ENCODE measurements around the gene CEP112. TPM values are rescaled to one million over a fixed set of nuclear protein-coding genes. Genes with fewer than 3 reads are reported as not detected.

The CEP112 gene
- total RNA-seq, 1 donor from 2014 or later: 20.1 TPM

DNA sequence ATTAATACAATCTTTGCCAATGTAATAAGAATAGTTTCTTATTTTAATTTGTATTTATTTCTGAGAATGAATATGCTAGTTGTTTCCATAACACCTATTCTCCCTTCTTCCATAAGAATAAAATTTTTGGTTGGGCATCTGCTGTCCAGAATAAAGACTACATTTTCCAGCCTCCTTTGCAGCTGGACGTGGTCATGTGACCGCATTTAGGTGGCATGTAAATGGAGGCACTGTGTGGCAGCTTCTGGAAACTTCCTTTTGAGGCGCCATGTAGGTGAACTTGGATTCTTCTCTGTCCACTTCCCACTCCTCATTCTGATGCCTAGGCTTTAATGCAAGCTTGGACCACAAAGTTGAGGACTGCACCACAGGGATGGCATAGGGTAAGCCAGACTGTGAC, 415.0 kb downstream of the CEP112 start:
- no peak overlapping the region for H3K27ac ChIP-seq
- no peaks in the 10 kb centered on the region for H3K9me3 ChIP-seq
- DNase-seq (ENCODE audit: extremely low spot score in 2 of 2): no peak
- intact Hi-C loops (cut with DNase I): no loop called here
- H3K27me3 ChIP-seq: no peaks in the 10 kb centered on the region
- TF ChIP-seq, protein P1, sequence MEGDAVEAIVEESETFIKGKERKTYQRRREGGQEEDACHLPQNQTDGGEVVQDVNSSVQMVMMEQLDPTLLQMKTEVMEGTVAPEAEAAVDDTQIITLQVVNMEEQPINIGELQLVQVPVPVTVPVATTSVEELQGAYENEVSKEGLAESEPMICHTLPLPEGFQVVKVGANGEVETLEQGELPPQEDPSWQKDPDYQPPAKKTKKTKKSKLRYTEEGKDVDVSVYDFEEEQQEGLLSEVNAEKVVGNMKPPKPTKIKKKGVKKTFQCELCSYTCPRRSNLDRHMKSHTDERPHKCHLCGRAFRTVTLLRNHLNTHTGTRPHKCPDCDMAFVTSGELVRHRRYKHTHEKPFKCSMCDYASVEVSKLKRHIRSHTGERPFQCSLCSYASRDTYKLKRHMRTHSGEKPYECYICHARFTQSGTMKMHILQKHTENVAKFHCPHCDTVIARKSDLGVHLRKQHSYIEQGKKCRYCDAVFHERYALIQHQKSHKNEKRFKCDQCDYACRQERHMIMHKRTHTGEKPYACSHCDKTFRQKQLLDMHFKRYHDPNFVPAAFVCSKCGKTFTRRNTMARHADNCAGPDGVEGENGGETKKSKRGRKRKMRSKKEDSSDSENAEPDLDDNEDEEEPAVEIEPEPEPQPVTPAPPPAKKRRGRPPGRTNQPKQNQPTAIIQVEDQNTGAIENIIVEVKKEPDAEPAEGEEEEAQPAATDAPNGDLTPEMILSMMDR (IDR thresholded peaks at IDR 0.05): no peak
- TF ChIP-seq POLR2AphosphoS5 (IDR thresholded peaks at IDR 0.05; ENCODE audit: insufficient read depth in 1 of 2, low read depth in 1 of 2) (no peak), POLR2A (IDR thresholded peaks at IDR 0.05) (no peak)
- H3K36me3 ChIP-seq: no peaks in the 10 kb centered on the region
- H3K4me3 ChIP-seq: no peak overlapping the region
- no peaks in the 10 kb centered on the region for H3K4me1 ChIP-seq

DNA sequence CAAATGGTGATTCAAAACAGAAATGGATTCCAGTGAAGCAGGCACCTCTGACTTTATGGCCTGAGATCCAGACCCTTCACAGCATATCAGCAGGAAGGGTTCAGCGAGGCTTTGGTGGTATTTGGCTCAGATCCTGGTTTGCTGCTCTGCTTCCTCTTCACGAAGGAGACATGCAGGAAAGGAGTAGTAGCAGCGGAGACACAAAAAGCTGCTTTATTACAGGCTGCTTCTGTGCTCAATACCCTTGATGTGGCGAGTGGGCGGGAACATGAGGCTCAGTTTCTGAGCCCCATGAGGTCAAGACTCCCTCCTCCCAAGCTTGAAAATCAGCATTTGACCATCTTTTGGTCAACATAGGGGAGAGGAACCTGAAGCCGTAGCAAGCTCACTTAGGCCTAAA, 417.1 kb downstream of the CEP112 start:
- Histone ChIP-seq H3K27ac (no peak overlapping the region), H3K27me3 (no peaks in the 10 kb centered on the region), H3K4me1 (no peaks in the 10 kb centered on the region), H3K4me3 (no peak overlapping the region), H3K9me3 (no peaks in the 10 kb centered on the region), H3K36me3 (no peaks in the 10 kb centered on the region)
- no peak for DNase-seq (ENCODE audit: extremely low spot score in 2 of 2)
- TF ChIP-seq POLR2AphosphoS5 (IDR thresholded peaks at IDR 0.05; ENCODE audit: insufficient read depth in 1 of 2, low read depth in 1 of 2): no peak
- intact Hi-C loops (cut with DNase I): no loop called here

DNA sequence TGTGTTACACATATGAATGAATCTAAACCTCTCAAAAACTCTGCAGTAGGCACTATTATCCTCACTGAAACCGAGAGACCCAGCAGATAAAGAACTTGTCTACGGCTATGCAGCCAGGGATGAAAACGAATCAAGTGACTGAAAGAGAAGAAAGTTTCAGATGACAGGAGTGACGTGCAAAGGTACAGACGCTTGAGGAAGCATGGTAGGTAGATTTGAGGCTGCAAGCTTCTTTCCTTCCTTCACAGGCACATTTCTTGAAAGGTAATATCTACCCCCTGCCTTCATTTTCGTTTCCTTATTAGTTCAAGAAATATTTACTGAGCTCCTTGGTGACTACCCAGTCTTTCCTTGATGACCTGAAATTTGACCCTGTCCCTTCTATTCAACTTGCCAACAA, 418.9 kb downstream of the CEP112 start:
- no peaks in the 10 kb centered on the region for H3K4me1 ChIP-seq
- no peak overlapping the region for H3K4me3 ChIP-seq
- intact Hi-C loops (cut with DNase I): no loop called here
- H3K36me3 ChIP-seq: no peaks in the 10 kb centered on the region
- no peak for TF ChIP-seq POLR2AphosphoS5 (IDR thresholded peaks at IDR 0.05; ENCODE audit: insufficient read depth in 1 of 2, low read depth in 1 of 2)
- H3K27me3 ChIP-seq: no peaks in the 10 kb centered on the region
- no peak for DNase-seq (ENCODE audit: extremely low spot score in 2 of 2)
- H3K9me3 ChIP-seq: no peaks in the 10 kb centered on the region
- H3K27ac ChIP-seq: no peak overlapping the region

DNA sequence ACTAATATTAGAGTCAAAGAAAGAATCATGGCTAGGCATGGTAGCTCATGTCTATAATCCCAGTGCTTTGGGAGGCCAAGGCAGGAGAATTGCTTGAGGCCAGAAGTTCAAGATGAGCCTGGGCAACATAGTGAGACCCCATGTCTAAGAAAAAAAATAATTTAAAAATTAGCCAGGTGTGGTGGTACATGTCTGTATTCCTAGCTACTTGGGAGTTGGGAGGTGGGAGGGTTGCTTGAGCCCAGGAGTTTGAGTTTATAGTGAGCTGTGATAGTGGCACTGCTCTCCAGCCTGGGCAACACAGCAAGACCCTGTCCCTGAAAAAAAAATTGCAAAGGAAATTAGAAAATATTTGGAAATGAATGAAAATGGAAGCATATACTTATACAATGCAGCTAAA, 420.2 kb downstream of the CEP112 start:
- no peaks in the 10 kb centered on the region for H3K4me1 ChIP-seq
- intact Hi-C loops (cut with DNase I): no loop called here
- no peaks in the 10 kb centered on the region for H3K9me3 ChIP-seq
- TF ChIP-seq POLR2AphosphoS5 (IDR thresholded peaks at IDR 0.05; ENCODE audit: insufficient read depth in 1 of 2, low read depth in 1 of 2): no peak
- H3K27ac ChIP-seq: no peak overlapping the region
- no peak overlapping the region for H3K4me3 ChIP-seq
- H3K27me3 ChIP-seq: no peaks in the 10 kb centered on the region
- no peaks in the 10 kb centered on the region for H3K36me3 ChIP-seq
- no peak for DNase-seq (ENCODE audit: extremely low spot score in 2 of 2)

DNA sequence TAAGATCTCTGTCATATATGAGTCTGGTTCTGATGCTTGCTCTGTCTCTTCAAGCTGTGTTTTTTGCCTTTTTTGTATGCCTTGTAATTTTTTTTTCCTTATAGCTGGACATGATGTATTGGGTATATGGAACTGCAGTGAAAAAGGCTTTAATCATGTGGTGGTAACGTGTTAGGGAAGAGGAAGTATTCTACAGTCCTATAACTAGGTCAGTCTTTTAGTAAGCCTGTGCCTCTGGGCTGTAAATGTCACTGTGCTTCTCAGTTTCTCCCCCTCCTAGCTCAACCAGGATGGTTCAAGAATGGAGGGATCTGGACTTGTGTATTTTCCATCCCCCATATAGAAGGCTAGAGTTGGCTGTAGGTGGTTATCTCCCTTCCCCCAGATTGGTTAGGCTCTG, 428.1 kb downstream of the CEP112 start:
- Histone ChIP-seq H3K9me3 (no peaks in the 10 kb centered on the region), H3K27ac (no peak overlapping the region), H3K36me3 (no peaks in the 10 kb centered on the region), H3K4me1 (no peaks in the 10 kb centered on the region), H3K4me3 (no peak overlapping the region), H3K27me3 (no peaks in the 10 kb centered on the region)
- TF ChIP-seq POLR2AphosphoS5 (IDR thresholded peaks at IDR 0.05; ENCODE audit: insufficient read depth in 1 of 2, low read depth in 1 of 2) (no peak), POLR2A (IDR thresholded peaks at IDR 0.05) (no peak)
- TF ChIP-seq, protein P1 (IDR thresholded peaks at IDR 0.05): no peak
- intact Hi-C loops (cut with DNase I): no loop called here
- no peak for DNase-seq (ENCODE audit: extremely low spot score in 2 of 2)

DNA sequence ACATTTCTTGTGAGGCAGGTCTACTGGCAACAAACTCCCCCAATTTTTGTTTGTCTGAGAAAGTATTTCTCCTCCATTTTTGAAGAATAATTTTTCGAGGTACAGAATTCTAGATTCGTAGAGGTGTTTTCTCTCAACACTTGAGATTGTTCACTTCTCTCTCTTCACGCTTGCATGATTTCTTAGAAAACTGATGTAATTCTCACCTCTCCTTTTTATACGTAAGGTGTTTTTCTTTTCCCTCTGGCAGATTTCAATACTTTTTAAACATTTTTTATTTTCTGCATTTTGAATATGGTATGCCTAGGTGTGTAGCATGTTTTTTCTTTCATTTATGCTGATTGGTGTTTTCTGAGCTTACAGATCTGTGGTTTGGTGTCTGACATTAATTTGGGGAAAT, 429.0 kb downstream of the CEP112 start:
- no peaks in the 10 kb centered on the region for H3K36me3 ChIP-seq
- no peaks in the 10 kb centered on the region for H3K27me3 ChIP-seq
- no peak overlapping the region for H3K4me3 ChIP-seq
- intact Hi-C loops (cut with DNase I): no loop called here
- DNase-seq (ENCODE audit: extremely low spot score in 2 of 2): no peak
- H3K27ac ChIP-seq: no peak overlapping the region
- TF ChIP-seq POLR2A (IDR thresholded peaks at IDR 0.05): no peak
- no peak for TF ChIP-seq POLR2AphosphoS5 (IDR thresholded peaks at IDR 0.05; ENCODE audit: insufficient read depth in 1 of 2, low read depth in 1 of 2)
- TF ChIP-seq, protein P1 (IDR thresholded peaks at IDR 0.05): no peak
- H3K4me1 ChIP-seq: no peaks in the 10 kb centered on the region
- H3K9me3 ChIP-seq: no peaks in the 10 kb centered on the region

DNA sequence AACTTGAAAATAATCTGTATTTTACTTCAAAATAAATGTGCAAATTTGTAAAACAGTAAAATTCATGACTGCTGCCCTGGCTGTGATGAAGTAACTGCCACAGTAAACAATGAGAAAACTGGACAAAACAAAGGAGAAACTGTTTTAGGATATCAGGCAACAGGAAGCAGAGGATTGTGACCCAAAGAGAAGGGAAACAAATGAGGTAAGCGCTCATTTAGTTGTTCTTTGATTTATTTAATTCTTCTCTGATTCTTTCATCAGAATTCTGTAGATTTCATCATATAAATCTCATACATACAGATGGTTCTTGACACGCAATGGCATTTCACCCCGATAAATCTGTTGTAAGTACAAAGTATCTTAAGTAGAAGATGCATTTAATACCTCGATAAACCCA, 432.4 kb downstream of the CEP112 start:
- H3K27ac ChIP-seq: no peak overlapping the region
- DNase-seq (ENCODE audit: extremely low spot score in 2 of 2): no peak
- TF ChIP-seq POLR2AphosphoS5 (IDR thresholded peaks at IDR 0.05; ENCODE audit: insufficient read depth in 1 of 2, low read depth in 1 of 2): no peak
- no peak for TF ChIP-seq POLR2A (IDR thresholded peaks at IDR 0.05)
- TF ChIP-seq, protein P1 (IDR thresholded peaks at IDR 0.05): no peak
- no peaks in the 10 kb centered on the region for H3K9me3 ChIP-seq
- intact Hi-C loops (cut with DNase I): no loop called here
- no peaks in the 10 kb centered on the region for H3K27me3 ChIP-seq
- no peaks in the 10 kb centered on the region for H3K4me1 ChIP-seq
- H3K4me3 ChIP-seq: no peak overlapping the region
- H3K36me3 ChIP-seq: no peaks in the 10 kb centered on the region

All from vagina (tissue), 2 donors.